AG10803 (cell line): Measurements from ENCODE around the gene RS1.

ENCODE experiments used
- DNase-seq: peaks from one replicate; pipeline ENCODE4 v3.0.0; 2010; ENCODE audit warnings: low read depth
- H3K4me3 ChIP-seq: 2 replicates; pipeline ENCODE4 v1.5.1; 2011; ENCODE audit warnings: mild to moderate bottlenecking, low read length, control low read depth
- CTCF ChIP-seq: conservative IDR thresholded peaks from 2 replicates; pipeline ENCODE4 v1.5.1; 2011; ENCODE audit warnings: mild to moderate bottlenecking, low read length, control low read depth, inconsistent platforms

Gene RS1

GRCh38 chrX:18638398-18638797, 33.5 kb downstream of the RS1 start:
- TF ChIP-seq CTCF: no peak
- no peak overlapping the region for H3K4me3 ChIP-seq
- no peak for DNase-seq

GRCh38 chrX:18630934-18631333, 41.0 kb downstream of the RS1 start:
- DNase-seq: no peak
- no peak overlapping the region for H3K4me3 ChIP-seq
- TF ChIP-seq CTCF: no peak

DNA sequence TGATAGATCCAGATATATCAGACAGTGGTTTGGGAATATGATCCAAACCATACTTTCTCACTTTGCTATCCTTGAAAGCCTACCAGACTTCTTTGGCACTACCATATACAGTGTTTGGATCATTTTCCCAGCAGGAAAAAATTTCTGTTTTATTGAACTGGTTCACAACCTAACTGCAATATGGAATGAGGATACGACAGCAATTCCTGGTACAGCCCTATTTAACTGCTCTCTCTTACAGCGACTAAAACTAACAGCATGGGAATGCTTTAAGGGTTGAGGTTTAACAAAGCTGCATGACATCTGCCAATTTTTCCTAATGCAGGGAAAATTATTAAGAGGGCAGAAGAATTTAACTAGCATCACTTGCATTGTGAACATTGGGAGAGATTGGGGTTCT, 47.3 kb downstream of the RS1 start:
- no peak for DNase-seq
- no peak overlapping the region for H3K4me3 ChIP-seq
- no peak for TF ChIP-seq CTCF

DNA sequence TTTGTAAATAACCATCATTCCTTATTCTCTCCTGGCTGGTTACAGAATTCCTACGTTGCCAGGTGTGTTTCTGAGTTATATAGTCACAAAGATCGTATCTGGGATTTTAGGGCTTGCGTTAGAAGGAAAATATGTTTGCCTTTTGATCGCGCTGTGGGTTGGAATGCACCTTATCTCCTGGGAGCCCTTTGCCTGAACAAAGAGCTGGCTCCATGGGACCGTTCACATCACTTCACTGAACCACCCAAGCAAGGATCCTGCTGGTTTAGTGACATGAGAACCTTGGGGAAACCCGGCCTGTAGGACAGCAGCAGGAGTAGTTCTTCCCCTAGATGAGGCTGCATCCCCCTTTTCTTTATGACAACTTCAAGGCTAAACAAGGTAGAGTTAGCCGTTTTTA, 51.6 kb downstream of the RS1 start:
- no peak overlapping the region for H3K4me3 ChIP-seq
- DNase-seq: no peak
- no peak for TF ChIP-seq CTCF

GRCh38 chrX:18619288-18619687, 52.6 kb downstream of the RS1 start:
- H3K4me3 ChIP-seq: no peak overlapping the region
- DNase-seq: no peak
- no peak for TF ChIP-seq CTCF

- TF ChIP-seq CTCF: no peak
- DNase-seq: peak; percentile 54
- no peak overlapping the region for H3K4me3 ChIP-seq
Measured at GRCh38 chrX:18617407-18617750, 54.5 kb downstream of the RS1 start.

DNA sequence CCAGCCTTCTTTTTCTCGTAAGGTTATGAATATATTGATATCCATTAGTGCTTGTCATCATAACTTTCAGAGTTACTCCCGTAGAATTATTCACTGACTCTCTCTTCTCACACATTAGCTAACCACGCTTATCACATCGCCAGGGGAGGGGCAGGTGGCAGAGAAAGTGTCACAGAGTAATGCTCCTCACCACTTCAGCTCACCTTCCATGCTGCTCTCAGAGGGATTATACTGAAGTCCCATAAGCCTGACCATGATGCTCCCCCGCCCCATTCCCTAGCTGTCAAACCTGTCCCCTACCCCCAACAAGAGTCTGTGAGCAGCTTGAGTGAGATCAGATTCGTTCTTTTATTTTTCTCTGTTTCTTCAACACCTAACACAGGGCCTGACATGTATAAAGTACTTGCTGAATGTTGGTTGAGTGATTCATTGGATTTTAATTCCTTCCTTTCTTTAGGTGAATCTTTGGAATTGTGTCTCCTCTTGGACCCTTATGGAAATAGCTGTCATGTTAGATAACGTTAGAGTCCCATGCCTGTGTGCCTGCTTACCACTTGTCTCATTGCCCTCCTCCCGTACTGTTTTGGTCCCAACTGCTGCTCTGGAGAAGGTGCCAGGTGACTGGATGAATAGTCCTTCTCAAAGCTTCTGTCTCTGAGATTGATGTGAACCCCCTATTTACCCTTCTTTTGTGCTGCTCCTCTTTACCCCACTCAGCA, 55.1 kb downstream of the RS1 start:
- DNase-seq: no peak

More for the DNA sequence above, 55.1 kb downstream of the RS1 start:
- TF ChIP-seq CTCF: no peak
- no peak overlapping the region for H3K4me3 ChIP-seq
